ENCODE results near the gene BIRC5. TPM values are rescaled to one million over a fixed set of nuclear protein-coding genes. Genes with fewer than 3 reads are reported as not detected.

Gene BIRC5
- total RNA-seq, 1 donor from 2014 or later, result 12.3 TPM

- no peak for TF ChIP-seq CTCF (IDR thresholded peaks at IDR 0.05)
- no peak for DNase-seq (ENCODE audit: extremely low spot score, unreplicated experiment)
- H3K4me3 Mint-ChIP-seq (ENCODE audit: unreplicated experiment), result no peak overlapping the region
- peaks cover 26% of the 10 kb centered on the region for H3K4me1 Mint-ChIP-seq (ENCODE audit: unreplicated experiment)
- H3K27me3 Mint-ChIP-seq (ENCODE audit: unreplicated experiment), result no peaks in the 10 kb centered on the region
- peak overlapping the region; percentile 29 for H3K27ac Mint-ChIP-seq (ENCODE audit: unreplicated experiment)
- H3K36me3 Mint-ChIP-seq (ENCODE audit: unreplicated experiment), result peaks cover 3% of the 10 kb centered on the region
- no peaks in the 10 kb centered on the region for H3K9me3 Mint-ChIP-seq (ENCODE audit: unreplicated experiment)
Measured at GRCh38 chr17:78197147-78197832, 16.8 kb upstream of the BIRC5 start.

- Mint-ChIP-seq H3K4me3 (ENCODE audit: unreplicated experiment) (no peak overlapping the region), H3K36me3 (ENCODE audit: unreplicated experiment) (peaks cover 7% of the 10 kb centered on the region), H3K9me3 (ENCODE audit: unreplicated experiment) (no peaks in the 10 kb centered on the region), H3K4me1 (ENCODE audit: unreplicated experiment) (peaks cover 26% of the 10 kb centered on the region), H3K27ac (ENCODE audit: unreplicated experiment) (no peak overlapping the region), H3K27me3 (ENCODE audit: unreplicated experiment) (no peaks in the 10 kb centered on the region)
- no peak for DNase-seq (ENCODE audit: extremely low spot score, unreplicated experiment)
- TF ChIP-seq CTCF (IDR thresholded peaks at IDR 0.05), result no peak
Measured at GRCh38 chr17:78200451-78200850, 13.6 kb upstream of the BIRC5 start.

GRCh38 chr17:78202666-78203065, 11.4 kb upstream of the BIRC5 start:
- no peak for DNase-seq (ENCODE audit: extremely low spot score, unreplicated experiment)
- no peak for TF ChIP-seq CTCF (IDR thresholded peaks at IDR 0.05)
- H3K27me3 Mint-ChIP-seq (ENCODE audit: unreplicated experiment), result no peaks in the 10 kb centered on the region

GRCh38 chr17:78204387-78205123, 9.5 kb upstream of the BIRC5 start:
- peaks cover 12% of the 10 kb centered on the region for H3K36me3 Mint-ChIP-seq (ENCODE audit: unreplicated experiment)
- no peaks in the 10 kb centered on the region for H3K27me3 Mint-ChIP-seq (ENCODE audit: unreplicated experiment)
- H3K9me3 Mint-ChIP-seq (ENCODE audit: unreplicated experiment), result no peaks in the 10 kb centered on the region
- no peak for TF ChIP-seq CTCF (IDR thresholded peaks at IDR 0.05)
- no peak for DNase-seq (ENCODE audit: extremely low spot score, unreplicated experiment)
- no peak overlapping the region for H3K27ac Mint-ChIP-seq (ENCODE audit: unreplicated experiment)
- H3K4me1 Mint-ChIP-seq (ENCODE audit: unreplicated experiment), result no peaks in the 10 kb centered on the region
- no peak overlapping the region for H3K4me3 Mint-ChIP-seq (ENCODE audit: unreplicated experiment)

More at GRCh38 chr17:78202666-78203065, 11.4 kb upstream of the BIRC5 start:
- Mint-ChIP-seq H3K27ac (ENCODE audit: unreplicated experiment) (no peak overlapping the region), H3K4me1 (ENCODE audit: unreplicated experiment) (peaks cover 10% of the 10 kb centered on the region), H3K4me3 (ENCODE audit: unreplicated experiment) (no peak overlapping the region), H3K36me3 (ENCODE audit: unreplicated experiment) (peaks cover 15% of the 10 kb centered on the region), H3K9me3 (ENCODE audit: unreplicated experiment) (no peaks in the 10 kb centered on the region)

GRCh38 chr17:78205124-78205775, 8.8 kb upstream of the BIRC5 start:
- no peaks in the 10 kb centered on the region for H3K27me3 Mint-ChIP-seq (ENCODE audit: unreplicated experiment)
- no peak overlapping the region for H3K4me3 Mint-ChIP-seq (ENCODE audit: unreplicated experiment)
- H3K9me3 Mint-ChIP-seq (ENCODE audit: unreplicated experiment), result no peaks in the 10 kb centered on the region
- no peak for TF ChIP-seq CTCF (IDR thresholded peaks at IDR 0.05)
- peaks cover 12% of the 10 kb centered on the region for H3K36me3 Mint-ChIP-seq (ENCODE audit: unreplicated experiment)
- no peak overlapping the region for H3K27ac Mint-ChIP-seq (ENCODE audit: unreplicated experiment)
- no peaks in the 10 kb centered on the region for H3K4me1 Mint-ChIP-seq (ENCODE audit: unreplicated experiment)
- no peak for DNase-seq (ENCODE audit: extremely low spot score, unreplicated experiment)
